OCI-LY1 (cell line): ENCODE measurements around the gene PLPPR4.

Experiments
- EZH2 ChIP-seq: fragments of 200-600 bp; sonication (generic), shearing (Covaris generic); IDR thresholded peaks from 2 replicates; pipeline ENCODE4 v1.8.0; 2017; ENCODE audit warnings: borderline replicate concordance, mixed run types, mild to moderate bottlenecking, antibody characterized with exemption, low read length, moderate library complexity, mixed read lengths
- TF ChIP-seq, protein P1 (sequence below): fragments of 200-600 bp; sonication (generic), shearing (Covaris generic); IDR thresholded peaks from 2 replicates; pipeline ENCODE4 v1.5.1; 2017; ENCODE audit warnings: mild to moderate bottlenecking, antibody characterized with exemption, low read length, moderate library complexity, mixed read lengths

DNA sequence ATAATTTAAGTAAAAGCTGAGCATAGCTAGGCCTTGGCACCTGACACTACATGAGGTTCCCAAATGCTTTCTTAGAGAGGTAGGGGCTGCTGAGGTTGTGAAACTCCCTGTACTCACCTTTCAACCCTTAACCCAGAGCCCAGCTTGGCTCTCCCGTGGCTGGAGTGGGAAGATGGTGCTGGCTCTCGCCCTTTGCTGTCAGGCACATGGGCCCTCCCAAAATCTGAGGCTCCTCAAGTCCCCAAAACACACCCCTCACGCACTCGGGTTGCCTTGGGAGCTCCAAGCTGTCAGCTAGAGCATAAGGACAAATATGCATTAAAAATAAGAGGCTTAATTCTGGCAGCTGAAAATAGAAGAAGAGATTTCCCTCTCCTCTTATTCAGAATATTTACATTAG, 46.7 kb upstream of the PLPPR4 start:
- TF ChIP-seq, protein P1, sequence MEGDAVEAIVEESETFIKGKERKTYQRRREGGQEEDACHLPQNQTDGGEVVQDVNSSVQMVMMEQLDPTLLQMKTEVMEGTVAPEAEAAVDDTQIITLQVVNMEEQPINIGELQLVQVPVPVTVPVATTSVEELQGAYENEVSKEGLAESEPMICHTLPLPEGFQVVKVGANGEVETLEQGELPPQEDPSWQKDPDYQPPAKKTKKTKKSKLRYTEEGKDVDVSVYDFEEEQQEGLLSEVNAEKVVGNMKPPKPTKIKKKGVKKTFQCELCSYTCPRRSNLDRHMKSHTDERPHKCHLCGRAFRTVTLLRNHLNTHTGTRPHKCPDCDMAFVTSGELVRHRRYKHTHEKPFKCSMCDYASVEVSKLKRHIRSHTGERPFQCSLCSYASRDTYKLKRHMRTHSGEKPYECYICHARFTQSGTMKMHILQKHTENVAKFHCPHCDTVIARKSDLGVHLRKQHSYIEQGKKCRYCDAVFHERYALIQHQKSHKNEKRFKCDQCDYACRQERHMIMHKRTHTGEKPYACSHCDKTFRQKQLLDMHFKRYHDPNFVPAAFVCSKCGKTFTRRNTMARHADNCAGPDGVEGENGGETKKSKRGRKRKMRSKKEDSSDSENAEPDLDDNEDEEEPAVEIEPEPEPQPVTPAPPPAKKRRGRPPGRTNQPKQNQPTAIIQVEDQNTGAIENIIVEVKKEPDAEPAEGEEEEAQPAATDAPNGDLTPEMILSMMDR, result no peak
- TF ChIP-seq EZH2, result no peak
